ENCODE measurements around the gene ZSCAN1. TPM values are rescaled to one million over a fixed set of nuclear protein-coding genes. Genes with fewer than 3 reads are reported as not detected.

The ZSCAN1 gene
- total RNA-seq, 4 donors from 2014 or later = 1.5 TPM; not detected in 3

- Histone ChIP-seq H3K9me3 (peaks cover 0 to 100% (median 10%) of the 10 kb centered on the region in 4 donors), H3K4me1 (no peaks in the 10 kb centered on the region), H3K27ac (no peak overlapping the region), H3K36me3 (no peaks in the 10 kb centered on the region), H3K4me3 (no peak overlapping the region), H3K27me3 (no peaks in the 10 kb centered on the region)
- 94 to 95% methylated on average over 24 to 26 of the region's 26 CpGs for WGBS, 2 donors
- DNase-seq (ENCODE audit: low spot score in 2 of 2) = no peak
- TF ChIP-seq EP300 (IDR thresholded peaks at IDR 0.05) = no peak
- TF ChIP-seq CTCF (IDR thresholded peaks at IDR 0.05) = no peak
- no peak for TF ChIP-seq POLR2A (IDR thresholded peaks at IDR 0.05)
These were observed 11.1 kb downstream of the ZSCAN1 start for GRCh38 chr19:58044886-58045285.

- Histone ChIP-seq H3K36me3 (no peaks in the 10 kb centered on the region), H3K4me1 (no peaks in the 10 kb centered on the region), H3K27ac (no peak overlapping the region), H3K9me3 (peaks cover 0 to 100% (median 13%) of the 10 kb centered on the region in 4 donors), H3K4me3 (no peak overlapping the region), H3K27me3 (no peaks in the 10 kb centered on the region)
- 91 to 96% methylated on average over 19 to 23 of the region's 24 CpGs for WGBS, 2 donors
- no peak for DNase-seq (ENCODE audit: low spot score in 2 of 2)
- TF ChIP-seq CTCF (IDR thresholded peaks at IDR 0.05) (no peak), POLR2A (IDR thresholded peaks at IDR 0.05) (no peak), EP300 (IDR thresholded peaks at IDR 0.05) (no peak)
These were observed 11.7 kb downstream of the ZSCAN1 start for GRCh38 chr19:58045411-58046050.

- Histone ChIP-seq H3K27me3 (no peaks in the 10 kb centered on the region), H3K4me1 (no peaks in the 10 kb centered on the region), H3K36me3 (no peaks in the 10 kb centered on the region), H3K4me3 (no peak overlapping the region), H3K27ac (no peak overlapping the region), H3K9me3 (peaks cover 0 to 100% (median 13%) of the 10 kb centered on the region in 4 donors)
- WGBS, 2 donors = 72 to 86% methylated on average over 4 to 5 of the region's 7 CpGs
- no peak for DNase-seq (ENCODE audit: low spot score in 2 of 2)
- no peak for TF ChIP-seq EP300 (IDR thresholded peaks at IDR 0.05)
- TF ChIP-seq POLR2A (IDR thresholded peaks at IDR 0.05) = no peak
- TF ChIP-seq CTCF (IDR thresholded peaks at IDR 0.05) = no peak
These were observed 13.0 kb downstream of the ZSCAN1 start for GRCh38 chr19:58046856-58047255.

GRCh38 chr19:58047672-58048071, 13.8 kb downstream of the ZSCAN1 start:
- no peaks in the 10 kb centered on the region for H3K36me3 ChIP-seq
- TF ChIP-seq CTCF (IDR thresholded peaks at IDR 0.05) = no peak
- TF ChIP-seq EP300 (IDR thresholded peaks at IDR 0.05) = no peak
- TF ChIP-seq POLR2A (IDR thresholded peaks at IDR 0.05) = no peak
- H3K9me3 ChIP-seq = peaks cover 0 to 100% (median 11%) of the 10 kb centered on the region in 4 donors
- H3K27ac ChIP-seq = no peak overlapping the region
- 88 to 96% methylated on average over 7 to 12 of the region's 12 CpGs for WGBS, 2 donors
- no peaks in the 10 kb centered on the region for H3K27me3 ChIP-seq
- no peaks in the 10 kb centered on the region for H3K4me1 ChIP-seq
- DNase-seq (ENCODE audit: low spot score in 2 of 2) = no peak
- no peak overlapping the region for H3K4me3 ChIP-seq

GRCh38 chr19:58052256-58052655, 18.4 kb downstream of the ZSCAN1 start:
- Histone ChIP-seq H3K36me3 (no peaks in the 10 kb centered on the region), H3K9me3 (peaks cover 0 to 80% (median 9%) of the 10 kb centered on the region in 4 donors), H3K27me3 (no peaks in the 10 kb centered on the region), H3K4me3 (no peak overlapping the region), H3K4me1 (no peaks in the 10 kb centered on the region), H3K27ac (no peak overlapping the region)
- 97 to 98% methylated on average over 11 to 16 of the region's 16 CpGs for WGBS, 2 donors
- no peak for DNase-seq (ENCODE audit: low spot score in 2 of 2)
- TF ChIP-seq EP300 (IDR thresholded peaks at IDR 0.05) (no peak), CTCF (IDR thresholded peaks at IDR 0.05) (no peak), POLR2A (IDR thresholded peaks at IDR 0.05) (no peak)

Measured in tibial nerve (tissue), 4 donors.